IPS-18c (cell line): Measurements from ENCODE around the gene EML6.

Source experiments
- H3K4me3 ChIP-seq: 2 replicates; pipeline ENCODE4 v1.7.0; 2013; ENCODE audit warnings: low read depth, mild to moderate bottlenecking, low read length, moderate library complexity; ENCODE audit not compliant: insufficient read depth
- H3K9me3 ChIP-seq: one replicate; pipeline ENCODE4 v1.6.1; 2013; ENCODE audit warnings: mild to moderate bottlenecking, low read length, moderate library complexity; ENCODE audit not compliant: control insufficient read depth, insufficient read depth

The EML6 gene

GRCh38 chr2:54995553-54995952, 272.1 kb downstream of the EML6 start:
- Histone ChIP-seq H3K9me3 (no peaks in the 10 kb centered on the region), H3K4me3 (no peak overlapping the region)

GRCh38 chr2:54997826-54998225, 274.4 kb downstream of the EML6 start:
- Histone ChIP-seq H3K9me3 (no peaks in the 10 kb centered on the region), H3K4me3 (no peak overlapping the region)

- Histone ChIP-seq H3K9me3 (no peaks in the 10 kb centered on the region), H3K4me3 (no peak overlapping the region)
Measured at GRCh38 chr2:54999182-54999581, 275.7 kb downstream of the EML6 start.

- Histone ChIP-seq H3K4me3 (no peak overlapping the region), H3K9me3 (no peaks in the 10 kb centered on the region)
Measured at GRCh38 chr2:55000341-55000740, 276.9 kb downstream of the EML6 start.

GRCh38 chr2:55001716-55002115, 278.3 kb downstream of the EML6 start:
- H3K9me3 ChIP-seq, result no peaks in the 10 kb centered on the region
- H3K4me3 ChIP-seq, result no peak overlapping the region

GRCh38 chr2:55003706-55004639, 280.5 kb downstream of the EML6 start:
- no peaks in the 10 kb centered on the region for H3K9me3 ChIP-seq
- no peak overlapping the region for H3K4me3 ChIP-seq

GRCh38 chr2:55006306-55006705, 282.8 kb downstream of the EML6 start:
- no peaks in the 10 kb centered on the region for H3K9me3 ChIP-seq
- no peak overlapping the region for H3K4me3 ChIP-seq

- H3K9me3 ChIP-seq, result no peaks in the 10 kb centered on the region
- no peak overlapping the region for H3K4me3 ChIP-seq
Measured at GRCh38 chr2:55009277-55010060, 286.0 kb downstream of the EML6 start.

- H3K4me3 ChIP-seq, result no peak overlapping the region
- H3K9me3 ChIP-seq, result no peaks in the 10 kb centered on the region
Measured at GRCh38 chr2:55010149-55010591, 286.7 kb downstream of the EML6 start.

GRCh38 chr2:55010915-55011314, 287.5 kb downstream of the EML6 start:
- Histone ChIP-seq H3K9me3 (no peaks in the 10 kb centered on the region), H3K4me3 (no peak overlapping the region)

GRCh38 chr2:55011831-55012671, 288.6 kb downstream of the EML6 start:
- no peak overlapping the region for H3K4me3 ChIP-seq

GRCh38 chr2:55012672-55013484, 289.4 kb downstream of the EML6 start:
- H3K9me3 ChIP-seq, result no peaks in the 10 kb centered on the region
- no peak overlapping the region for H3K4me3 ChIP-seq

More at GRCh38 chr2:55011831-55012671, 288.6 kb downstream of the EML6 start:
- H3K9me3 ChIP-seq, result no peaks in the 10 kb centered on the region

- H3K4me3 ChIP-seq, result no peak overlapping the region
Measured at GRCh38 chr2:55013936-55014335, 290.5 kb downstream of the EML6 start.

GRCh38 chr2:55014962-55015939, 291.8 kb downstream of the EML6 start:
- Histone ChIP-seq H3K4me3 (no peak overlapping the region), H3K9me3 (no peaks in the 10 kb centered on the region)

More at GRCh38 chr2:55013936-55014335, 290.5 kb downstream of the EML6 start:
- H3K9me3 ChIP-seq, result no peaks in the 10 kb centered on the region

GRCh38 chr2:55017428-55017827, 294.0 kb downstream of the EML6 start:
- Histone ChIP-seq H3K9me3 (no peaks in the 10 kb centered on the region), H3K4me3 (no peak overlapping the region)
